Testis (tissue), 2 donors: Measurements from ENCODE around the gene SWSAP1.

Experiments
- POLR2A ChIP-seq: fragments of 450-650 bp; IDR thresholded peaks from one replicate; pipeline ENCODE4 v1.6.1; 2017; ENCODE audit warnings: antibody characterized with exemption, mild to moderate bottlenecking, moderate library complexity
- TF ChIP-seq, protein P1 (sequence below), 3 experiments: fragments of 450-650 bp in 2 of 3; fragments of 200-600 bp in 1 of 3; sonication (generic) in 1 of 3; IDR thresholded peaks; one replicate each; pipeline ENCODE4 v1.5.1; 2016 to 2019; ENCODE audit warnings: antibody characterized with exemption in 3 of 3, mild to moderate bottlenecking in 2 of 3, moderate library complexity in 1 of 3

DNA sequence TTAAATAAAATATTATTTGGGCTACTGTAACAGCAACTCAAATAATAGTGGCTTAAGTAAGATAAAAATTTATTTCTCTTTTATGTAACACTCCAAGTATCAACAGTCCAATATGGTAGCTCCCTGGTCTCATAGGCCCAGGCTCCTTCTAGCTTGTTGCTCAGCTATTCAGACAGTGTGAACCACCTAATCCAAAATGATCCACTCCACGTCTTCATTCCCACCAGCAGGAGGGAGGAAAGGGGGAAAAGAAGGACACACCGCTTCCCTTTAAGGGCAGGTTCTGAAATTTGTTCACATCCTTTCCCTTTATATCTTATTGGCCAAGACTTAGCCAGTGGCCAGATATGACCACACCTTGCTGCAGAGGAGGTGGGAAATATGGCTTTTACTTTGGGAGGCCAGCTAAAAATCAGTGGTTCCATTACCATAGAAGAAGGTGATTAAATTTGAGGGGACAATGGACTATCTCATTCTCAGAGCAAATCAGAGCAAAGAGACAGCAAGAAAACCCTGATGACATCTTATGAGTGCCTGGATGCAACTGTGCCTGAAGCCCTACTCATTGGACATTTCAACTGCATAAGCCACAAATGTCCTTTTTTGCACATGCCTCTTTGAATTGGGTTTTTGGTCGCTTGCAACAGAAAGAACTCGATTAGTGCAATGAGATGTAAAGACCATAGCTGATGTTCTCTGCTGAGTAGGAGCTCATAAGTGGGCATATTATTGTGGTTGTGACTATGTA, 16.6 kb downstream of the SWSAP1 start:
- TF ChIP-seq, protein P1, sequence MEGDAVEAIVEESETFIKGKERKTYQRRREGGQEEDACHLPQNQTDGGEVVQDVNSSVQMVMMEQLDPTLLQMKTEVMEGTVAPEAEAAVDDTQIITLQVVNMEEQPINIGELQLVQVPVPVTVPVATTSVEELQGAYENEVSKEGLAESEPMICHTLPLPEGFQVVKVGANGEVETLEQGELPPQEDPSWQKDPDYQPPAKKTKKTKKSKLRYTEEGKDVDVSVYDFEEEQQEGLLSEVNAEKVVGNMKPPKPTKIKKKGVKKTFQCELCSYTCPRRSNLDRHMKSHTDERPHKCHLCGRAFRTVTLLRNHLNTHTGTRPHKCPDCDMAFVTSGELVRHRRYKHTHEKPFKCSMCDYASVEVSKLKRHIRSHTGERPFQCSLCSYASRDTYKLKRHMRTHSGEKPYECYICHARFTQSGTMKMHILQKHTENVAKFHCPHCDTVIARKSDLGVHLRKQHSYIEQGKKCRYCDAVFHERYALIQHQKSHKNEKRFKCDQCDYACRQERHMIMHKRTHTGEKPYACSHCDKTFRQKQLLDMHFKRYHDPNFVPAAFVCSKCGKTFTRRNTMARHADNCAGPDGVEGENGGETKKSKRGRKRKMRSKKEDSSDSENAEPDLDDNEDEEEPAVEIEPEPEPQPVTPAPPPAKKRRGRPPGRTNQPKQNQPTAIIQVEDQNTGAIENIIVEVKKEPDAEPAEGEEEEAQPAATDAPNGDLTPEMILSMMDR (IDR thresholded peaks at IDR 0.05), result no peak
- TF ChIP-seq POLR2A, result no peak
